Stimulated activated CD4-positive, alpha-beta T cell treated with anti-CD3 and anti-CD28 coated beads, TNF-alpha, amount 100 ng/mL, for 1 hour (primary cell): ENCODE data around the gene PRLR.
"Not testable (repeated sequence)": the region's sequence is repeated elsewhere in the genome, so short reads cannot be mapped to it uniquely, and the experiment has no call there.

Source experiments
- DNase-seq, 3 donors: peaks; one replicate each; pipeline ENCODE4 v3.0.0-alpha.2; 2020; ENCODE audit warnings: low read depth in 3 of 3, low spot score in 1 of 3

PRLR gene

GRCh38 chr5:35198075-35198474 lies 32.2 kb downstream of the PRLR start:
- no peak for DNase-seq

GRCh38 chr5:35197351-35197750 lies 32.9 kb downstream of the PRLR start:
- DNase-seq: no peak

GRCh38 chr5:35195472-35195852 lies 34.8 kb downstream of the PRLR start:
- no peak for DNase-seq

GRCh38 chr5:35194635-35195471 lies 35.4 kb downstream of the PRLR start:
- DNase-seq: no peak

- DNase-seq: no peak
Observed at GRCh38 chr5:35192506-35192905, 37.8 kb downstream of the PRLR start.

- DNase-seq: not testable (repeated sequence)
Observed at GRCh38 chr5:35189801-35190200, 40.5 kb downstream of the PRLR start.

- DNase-seq: no peak
Observed at GRCh38 chr5:35188031-35188457, 42.2 kb downstream of the PRLR start.

GRCh38 chr5:35187621-35188020 lies 42.7 kb downstream of the PRLR start:
- DNase-seq: not testable (repeated sequence)

- no peak for DNase-seq
Observed at GRCh38 chr5:35186749-35187148, 43.5 kb downstream of the PRLR start.

GRCh38 chr5:35185518-35185917 lies 44.8 kb downstream of the PRLR start:
- DNase-seq: no peak

GRCh38 chr5:35183556-35183955 lies 46.7 kb downstream of the PRLR start:
- no peak for DNase-seq

GRCh38 chr5:35182910-35183535 lies 47.3 kb downstream of the PRLR start:
- DNase-seq: no peak

GRCh38 chr5:35182486-35182885 lies 47.8 kb downstream of the PRLR start:
- DNase-seq: no peak

GRCh38 chr5:35180046-35180445 lies 50.2 kb downstream of the PRLR start:
- no peak for DNase-seq

GRCh38 chr5:35177783-35178182 lies 52.5 kb downstream of the PRLR start:
- DNase-seq: no peak

GRCh38 chr5:35172533-35172932 lies 57.8 kb downstream of the PRLR start:
- no peak for DNase-seq

GRCh38 chr5:35171991-35172390 lies 58.3 kb downstream of the PRLR start:
- no peak for DNase-seq

- DNase-seq: no peak
Observed at GRCh38 chr5:35171078-35171477, 59.2 kb downstream of the PRLR start.

- no peak for DNase-seq
Observed at GRCh38 chr5:35166043-35166442, 64.2 kb downstream of the PRLR start.

GRCh38 chr5:35164860-35165542 lies 65.3 kb downstream of the PRLR start:
- no peak for DNase-seq

- DNase-seq: no peak
Observed at GRCh38 chr5:35163710-35164033, 66.6 kb downstream of the PRLR start.
